GM12891 (cell line): ENCODE results near the gene C2orf72.

ENCODE experiments used
- PAX5 ChIP-seq: IDR thresholded peaks from 2 replicates; pipeline ENCODE4 v1.6.1; 2011; ENCODE audit warnings: low read length, moderate library complexity, mild to moderate bottlenecking; ENCODE audit not compliant: insufficient read depth, severe bottlenecking
- POLR2A ChIP-seq: IDR thresholded peaks from 2 replicates; pipeline ENCODE4 v1.6.1; 2011; ENCODE audit warnings: low read depth, low read length, control low read depth
- POLR2AphosphoS5 ChIP-seq: IDR thresholded peaks from 2 replicates; pipeline ENCODE4 v1.6.1; 2011; ENCODE audit warnings: low read depth, low read length, control low read depth
- POU2F2 ChIP-seq: IDR thresholded peaks from 2 replicates; pipeline ENCODE4 v1.6.1; 2011; ENCODE audit warnings: low read depth, mild to moderate bottlenecking, control low read depth, low read length, moderate library complexity
- SPI1 ChIP-seq: IDR thresholded peaks from 2 replicates; pipeline ENCODE4 v1.6.1; 2011; ENCODE audit warnings: low read depth, low read length, control low read depth
- TAF1 ChIP-seq: IDR thresholded peaks from 2 replicates; pipeline ENCODE4 v1.6.1; 2011; ENCODE audit warnings: low read depth, low read length, control low read depth

GRCh38 chr2:230990131-230990898 lies 47.0 kb upstream of the C2orf72 start:
- TF ChIP-seq POLR2A (no peak), POLR2AphosphoS5 (no peak), TAF1 (no peak), SPI1 (no peak), PAX5 (no peak), POU2F2 (no peak)
